A673 (cell line): ENCODE data around the gene RILP. TPM values are rescaled to one million over a fixed set of nuclear protein-coding genes. Genes with fewer than 3 reads are reported as not detected.

Experiments used
- BruUV-seq: library from RNA; stranded (reverse); fragments of 400-500 nt; replicated peaks from 2 replicates; lab custom pipeline; 2021; lab: Mats Ljungman, UMichigan
- CTCF ChIA-PET: fragments of 300-600 bp; sonication (Branson Sonifier 250); formaldehyde crosslinking; loops from one replicate; lab custom pipeline; 2022; ENCODE audit warnings: antibody characterized with exemption; lab: Charles Lee
- POLR2A ChIA-PET: fragments of 300-600 bp; sonication (Branson Sonifier 250); formaldehyde crosslinking; loops from one replicate; lab custom pipeline; 2022; ENCODE audit warnings: antibody characterized with exemption; ENCODE audit not compliant: low non-redundant PET; lab: Charles Lee
- DNase-seq: peaks from one replicate; pipeline ENCODE4 v3.0.0-alpha.2; 2015; ENCODE audit warnings: low spot score
- H3K27ac ChIP-seq: fragments of 200-600 bp; sonication (generic); 2 replicates; pipeline ENCODE4 v1.5.1; 2016; ENCODE audit warnings: mixed run types, low read depth, mild to moderate bottlenecking, mixed read lengths, antibody characterized with exemption, low read length; ENCODE audit not compliant: poor library complexity, severe bottlenecking
- H3K27me3 ChIP-seq: fragments of 200-600 bp; sonication (generic); replicated peaks from 2 replicates; pipeline ENCODE4 v1.6.1; 2017; ENCODE audit warnings: mixed run types, low read depth, mild to moderate bottlenecking, mixed read lengths, antibody characterized with exemption, low read length; ENCODE audit not compliant: insufficient read depth, poor library complexity
- H3K36me3 ChIP-seq: fragments of 200-600 bp; sonication (generic); 2 replicates; pipeline ENCODE4 v1.6.1; 2016; ENCODE audit warnings: mixed run types, mild to moderate bottlenecking, mixed read lengths, antibody characterized with exemption, low read length; ENCODE audit not compliant: insufficient read depth, poor library complexity, severe bottlenecking
- H3K4me1 ChIP-seq: fragments of 200-600 bp; sonication (generic); 2 replicates; pipeline ENCODE4 v1.6.1; 2017; ENCODE audit warnings: mixed run types, mild to moderate bottlenecking, mixed read lengths, antibody characterized with exemption, low read length; ENCODE audit not compliant: insufficient read depth, poor library complexity, severe bottlenecking
- H3K4me3 ChIP-seq: fragments of 200-600 bp; sonication (generic); 2 replicates; pipeline ENCODE4 v1.5.1; 2016; ENCODE audit warnings: low read depth, mixed run types, mild to moderate bottlenecking, mixed read lengths, low read length; ENCODE audit not compliant: poor library complexity, severe bottlenecking
- H3K9me3 ChIP-seq: fragments of 200-600 bp; sonication (generic); 2 replicates; pipeline ENCODE4 v1.6.1; 2016; ENCODE audit warnings: mixed run types, low read depth, mild to moderate bottlenecking, mixed read lengths, antibody characterized with exemption, low read length; ENCODE audit not compliant: poor library complexity, severe bottlenecking
- CTCF ChIP-seq: fragments of 300-800, 200-600 bp; sonication (generic); conservative IDR thresholded peaks from 2 replicates; pipeline ENCODE4 v1.5.1; 2017; ENCODE audit warnings: low read depth, mild to moderate bottlenecking, antibody characterized with exemption, low read length, moderate library complexity, mixed read lengths
- EZH2 ChIP-seq: fragments of 200-600 bp; sonication (generic); IDR thresholded peaks from 2 replicates; pipeline ENCODE4 v1.6.1; 2017; ENCODE audit warnings: borderline replicate concordance, low read depth, mild to moderate bottlenecking, mixed read lengths, antibody characterized with exemption, low read length; ENCODE audit not compliant: poor library complexity, severe bottlenecking
- intact Hi-C: fragments of 100-400 bp; cut with micrococcal nuclease; formaldehyde crosslinking; loops from one replicate; pipeline ENCODE4 v1.10.0; 2022; ENCODE audit not compliant: unreplicated experiment
- total RNA-seq: library from RNA; stranded (reverse); gene quantifications from 2 replicates; pipeline ENCODE4 v1.2.3, GENCODE V29; 2021

Gene RILP
- total RNA-seq, 1 experiment from 2014 or later: 0.73 TPM

DNA sequence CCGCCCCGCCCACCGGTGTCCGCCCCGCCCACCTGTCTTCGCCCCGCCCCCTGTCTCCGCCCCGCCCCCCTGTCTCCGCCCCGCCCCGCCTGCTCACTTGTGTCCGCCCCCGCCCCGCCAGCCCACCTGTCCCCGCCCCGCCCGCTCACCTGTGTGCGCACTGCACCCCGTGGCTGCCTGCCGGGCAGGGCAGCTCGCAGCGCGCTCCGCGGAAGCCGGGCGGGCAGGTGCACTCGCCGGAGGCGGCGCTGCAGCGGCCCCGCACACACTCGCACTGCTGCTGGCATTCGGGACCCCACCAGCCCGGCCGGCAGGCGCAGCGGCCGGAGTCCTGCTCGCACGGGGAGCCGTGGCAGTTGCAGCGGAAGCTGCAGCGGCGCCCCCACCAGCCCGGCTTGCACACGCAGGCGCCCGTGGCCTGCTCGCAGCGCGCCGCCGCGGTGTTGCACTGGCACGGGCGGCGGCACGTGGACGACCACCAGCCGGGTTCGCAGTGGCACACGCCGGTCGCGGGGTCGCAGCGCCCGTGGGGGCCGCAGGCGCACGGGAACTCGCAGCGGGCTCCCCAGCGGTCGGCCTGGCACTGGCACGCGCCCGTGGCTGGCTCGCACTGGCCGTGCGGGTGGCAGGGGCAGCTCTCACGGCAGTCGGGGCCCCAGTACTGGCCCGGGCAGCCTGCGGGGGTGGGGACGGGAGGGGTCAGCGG, 6.2 kb downstream of the RILP start:
- no TSS peak for BruUV-seq
- Histone ChIP-seq H3K36me3 (no peaks in the 10 kb centered on the region), H3K9me3 (no peaks in the 10 kb centered on the region), H3K27ac (no peak overlapping the region), H3K4me3 (peak overlapping the region; percentile 49), H3K27me3 (no peaks in the 10 kb centered on the region), H3K4me1 (peaks cover 3% of the 10 kb centered on the region)
- peak; percentile 59 for DNase-seq
- POLR2A ChIA-PET: no interaction called here
- CTCF ChIA-PET: interaction anchor here (0.6 to 0.9 kb wide), 3 partner anchors 70 to 375 kb away, joined by 3 read pairs; no protein-coding TSS in a partner anchor
- intact Hi-C loops: no loop called here
- TF ChIP-seq CTCF: peak; percentile 40
- TF ChIP-seq EZH2: no peak

GRCh38 chr17:1641065-1641403, 8.6 kb downstream of the RILP start:
- ChIA-PET CTCF (no interaction called here), POLR2A (no interaction called here)
- BruUV-seq: no TSS peak
- no peaks in the 10 kb centered on the region for H3K36me3 ChIP-seq
- H3K4me3 ChIP-seq: no peak overlapping the region
- H3K27ac ChIP-seq: no peak overlapping the region
- H3K4me1 ChIP-seq: no peaks in the 10 kb centered on the region
- intact Hi-C loops: no loop called here
- no peaks in the 10 kb centered on the region for H3K9me3 ChIP-seq
- no peak for DNase-seq
- TF ChIP-seq EZH2: no peak
- no peak for TF ChIP-seq CTCF
- H3K27me3 ChIP-seq: no peaks in the 10 kb centered on the region

DNA sequence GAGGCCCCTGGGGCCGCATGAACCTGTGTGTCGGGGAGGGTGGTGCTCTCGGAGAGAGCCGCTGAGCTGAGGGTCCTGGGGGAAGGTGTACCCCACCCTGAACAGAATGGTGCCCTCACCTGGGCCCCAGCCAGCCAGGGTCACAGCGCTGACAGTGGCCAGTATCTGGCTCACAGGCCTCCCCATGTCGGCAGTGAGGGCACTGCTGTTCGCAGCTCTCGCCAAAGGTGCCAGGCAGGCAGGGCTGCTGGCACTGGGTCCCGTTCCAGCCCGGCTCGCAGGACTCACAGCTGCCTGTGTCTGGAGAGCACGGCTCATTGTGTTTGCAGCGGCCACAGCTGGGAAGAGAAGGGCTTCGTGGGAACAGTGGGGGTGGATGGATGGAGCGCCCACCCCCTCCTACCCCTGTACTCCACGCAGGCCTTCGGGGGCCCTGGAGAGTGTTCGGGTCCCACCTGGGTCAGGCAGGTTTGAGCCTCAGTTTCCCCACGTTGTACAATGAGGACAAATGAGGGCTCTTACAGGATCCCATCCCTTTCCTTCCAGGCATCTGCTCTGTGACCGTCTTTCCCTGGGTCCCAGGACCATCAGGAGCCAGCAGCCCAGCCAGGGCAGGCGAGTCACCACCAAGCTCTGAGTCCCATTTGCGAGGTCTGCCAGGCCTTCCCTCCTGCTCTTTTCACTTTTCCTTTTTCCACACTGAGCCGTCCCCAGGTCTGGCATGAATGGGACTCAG, 9.2 kb downstream of the RILP start:
- no peak for DNase-seq
- intact Hi-C loops: no loop called here
- Histone ChIP-seq H3K27me3 (no peaks in the 10 kb centered on the region), H3K4me3 (no peak overlapping the region), H3K9me3 (no peaks in the 10 kb centered on the region), H3K4me1 (no peaks in the 10 kb centered on the region), H3K36me3 (no peaks in the 10 kb centered on the region), H3K27ac (no peak overlapping the region)
- CTCF ChIA-PET: no interaction called here
- no TSS peak for BruUV-seq
- TF ChIP-seq CTCF: no peak
- no peak for TF ChIP-seq EZH2
- POLR2A ChIA-PET: no interaction called here
